Measurements from ENCODE around the gene CIC. TPM values are rescaled to one million over a fixed set of nuclear protein-coding genes. Genes with fewer than 3 reads are reported as not detected.

The CIC gene
- total RNA-seq, 1 experiment from 2014 or later, result 54.0 TPM

- no peaks in the 10 kb centered on the region for H3K79me1 ChIP-seq (ENCODE audit: insufficient read depth, low read depth, low read length, poor library complexity, severe bottlenecking)
- no peak overlapping the region for H2AK5ac ChIP-seq (ENCODE audit: insufficient read length, low read length)
- Mint-ChIP-seq H3K36me3 (ENCODE audit: insufficient read depth in 1 of 3, low read depth in 3 of 3) (peaks cover 13 to 57% (median 42%) of the 10 kb centered on the region in 3 experiments; a peak in 6 of 7 replicates), H3K27me3 (ENCODE audit: low read depth) (no peaks in the 10 kb centered on the region), H3K4me1 (peaks cover 3 to 38% of the 10 kb centered on the region in 2 experiments), H3K9me3 (no peaks in the 10 kb centered on the region), H3K27ac (0 out of 7 replicates have a peak overlapping the region, but pooled peaks of 1 of the 3 experiments have one; percentile 47), H3K4me3 (no peak overlapping the region)
- no peaks in the 10 kb centered on the region for H4K20me1 ChIP-seq (ENCODE audit: control insufficient read depth, insufficient read depth, insufficient read length)
- no peak overlapping the region for H3K4me2 ChIP-seq (ENCODE audit: insufficient read depth, insufficient read length, low read length)
- H3K9ac ChIP-seq (ENCODE audit: extremely low read depth, insufficient read length, low read length), result no peak overlapping the region
- H3K27ac ChIP-seq (ENCODE audit: insufficient read length, low read depth, low read length), result no peak overlapping the region
- no peak for TF ChIP-seq CTCF (conservative IDR thresholded peaks at IDR 0.05)
- H3K4me1 ChIP-seq (ENCODE audit: insufficient read depth, low read length), result no peaks in the 10 kb centered on the region
- H3K18ac ChIP-seq (ENCODE audit: insufficient read length, low read depth, low read length), result no peak overlapping the region
- no peak overlapping the region for H3K14ac ChIP-seq (ENCODE audit: insufficient read depth, low read length)
- no peak overlapping the region for H3K4ac ChIP-seq (ENCODE audit: low read depth, low read length)
- H3K79me2 ChIP-seq (ENCODE audit: insufficient read depth, low read length), result no peaks in the 10 kb centered on the region
- DNase-seq, result no peak
- no peak overlapping the region for H2BK20ac ChIP-seq (ENCODE audit: low read depth, low read length, poor library complexity, severe bottlenecking)
- H3K27me3 ChIP-seq (ENCODE audit: insufficient read depth, low read length), result no peaks in the 10 kb centered on the region
- H2AFZ ChIP-seq (ENCODE audit: low read length), result no peak overlapping the region
- H2BK5ac ChIP-seq (ENCODE audit: insufficient read length, low read length), result no peak overlapping the region
- no peak overlapping the region for H4K5ac ChIP-seq (ENCODE audit: insufficient read length, low read depth, low read length)
- H3K23me2 ChIP-seq (ENCODE audit: insufficient read length, low read depth, low read length, poor library complexity, severe bottlenecking), result peaks cover 3% of the 10 kb centered on the region
- no peak overlapping the region for H2BK120ac ChIP-seq (ENCODE audit: low read depth, low read length, poor library complexity, severe bottlenecking)
- no peak overlapping the region for H3K56ac ChIP-seq (ENCODE audit: insufficient read length, low read depth, low read length)
- no peak overlapping the region for H3T11ph ChIP-seq (ENCODE audit: low read length)
- no peak overlapping the region for H4K91ac ChIP-seq (ENCODE audit: insufficient read length, low read depth, low read length)
- no peak overlapping the region for H2BK12ac ChIP-seq (ENCODE audit: insufficient read length, low read depth, low read length)
- no peak overlapping the region for H4K8ac ChIP-seq (replicated peaks; ENCODE audit: insufficient read length, low read depth, low read length)
- H2BK15ac ChIP-seq (ENCODE audit: low read depth, low read length), result no peak overlapping the region
- WGBS (ENCODE audit: extremely low coverage, insufficient read length, low lambda C conversion rate), result no CpG with 5 or more reads among the region's 24 CpGs
- no peaks in the 10 kb centered on the region for H3K9me3 ChIP-seq (ENCODE audit: control insufficient read depth, low read depth, low read length)
- H3K23ac ChIP-seq (ENCODE audit: insufficient read length, low read depth, low read length), result no peak overlapping the region
Observed at GRCh38 chr19:42294471-42295137, 25.6 kb downstream of the CIC start.
